Kasumi-1 (cell line): Measurements from ENCODE around the gene FNIP1.
"Not testable (repeated sequence)": the region's sequence is repeated elsewhere in the genome, so short reads cannot be mapped to it uniquely, and the experiment has no call there.

Source experiments
- DNase-seq, 2 experiments: peaks; one replicate each; lab custom pipeline; 2025; lab: John Stamatoyannopoulos, UW

FNIP1 gene

DNA sequence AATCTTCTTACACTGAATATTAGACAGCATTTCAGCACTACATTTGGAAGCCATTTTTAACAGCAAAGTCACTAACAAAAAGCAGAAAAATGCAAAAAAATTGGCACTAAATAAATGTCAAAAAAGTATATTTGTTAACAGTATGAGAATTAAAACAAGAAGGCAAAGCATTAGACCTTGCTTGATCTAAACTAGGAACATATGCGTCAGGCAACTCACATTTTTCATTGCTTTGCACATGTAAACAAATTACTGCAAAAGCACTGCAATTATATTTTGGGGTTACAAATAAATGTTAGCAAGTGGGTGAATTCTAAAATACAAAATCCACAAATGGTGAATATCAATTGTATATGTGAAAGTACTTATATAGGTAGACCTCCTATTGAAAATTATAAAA is 112.8 kb downstream of the FNIP1 start:
- DNase-seq = no peak

GRCh38 chr5:131682826-131683225 is 114.0 kb downstream of the FNIP1 start:
- peak in 1 of 2 experiments; percentile 7 for DNase-seq

GRCh38 chr5:131682175-131682574 is 114.6 kb downstream of the FNIP1 start:
- no peak for DNase-seq

- DNase-seq = no peak
These were observed 116.9 kb downstream of the FNIP1 start for GRCh38 chr5:131679911-131680310.

- not testable (repeated sequence) for DNase-seq
These were observed 118.5 kb downstream of the FNIP1 start for GRCh38 chr5:131678273-131678672.

- DNase-seq = no peak
These were observed 119.7 kb downstream of the FNIP1 start for GRCh38 chr5:131677115-131677514.

DNA sequence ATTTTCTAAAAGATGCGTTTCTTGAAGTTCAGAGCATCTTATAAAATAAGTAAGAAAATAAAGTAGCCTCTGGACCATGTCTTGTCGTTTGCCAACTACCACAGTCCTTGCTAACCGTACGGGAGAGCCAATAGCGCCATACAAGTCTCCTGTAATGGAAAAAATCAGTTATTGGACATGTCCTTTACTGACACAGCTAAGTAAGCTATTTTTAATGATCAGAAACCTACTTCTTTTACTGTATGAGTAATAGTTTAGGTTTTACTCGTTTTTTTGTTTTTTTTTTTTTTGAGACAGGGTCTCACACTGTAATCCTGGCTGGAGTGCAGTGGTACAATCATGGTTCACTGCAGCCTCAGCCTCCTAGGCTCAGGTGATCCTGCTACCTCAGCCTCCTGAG is 124.0 kb downstream of the FNIP1 start:
- DNase-seq = no peak

DNA sequence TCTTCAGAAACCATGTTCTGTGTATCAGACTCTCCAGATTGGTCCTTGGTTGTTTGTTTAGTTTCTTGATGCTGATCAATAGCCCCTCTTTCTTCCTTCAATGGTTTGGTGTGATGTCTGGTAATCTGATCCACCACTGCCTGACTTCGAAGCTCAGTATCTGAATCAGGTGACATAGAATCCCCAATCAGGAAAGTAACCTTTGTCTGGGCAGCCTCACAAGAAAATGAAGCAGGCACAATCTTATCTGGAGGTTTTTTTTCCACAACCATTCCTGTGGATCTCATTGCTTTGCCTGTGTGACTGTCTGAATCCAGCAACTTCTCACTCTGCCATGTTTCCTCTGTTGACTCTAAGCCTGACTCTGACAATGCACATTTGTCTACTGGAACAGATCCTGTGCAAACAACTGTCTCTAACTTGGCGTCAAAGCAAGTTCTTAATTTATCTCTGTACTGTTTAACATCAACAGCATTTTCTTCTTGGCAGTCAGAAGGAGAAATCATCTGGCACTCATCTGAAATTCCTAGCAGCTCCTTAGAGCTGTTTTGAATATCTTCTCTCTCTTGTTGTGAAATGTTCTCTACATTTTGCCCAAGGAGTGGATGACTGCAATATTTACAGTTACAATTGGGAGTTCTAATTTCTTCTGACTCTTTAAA is 124.7 kb downstream of the FNIP1 start:
- DNase-seq = no peak

DNA sequence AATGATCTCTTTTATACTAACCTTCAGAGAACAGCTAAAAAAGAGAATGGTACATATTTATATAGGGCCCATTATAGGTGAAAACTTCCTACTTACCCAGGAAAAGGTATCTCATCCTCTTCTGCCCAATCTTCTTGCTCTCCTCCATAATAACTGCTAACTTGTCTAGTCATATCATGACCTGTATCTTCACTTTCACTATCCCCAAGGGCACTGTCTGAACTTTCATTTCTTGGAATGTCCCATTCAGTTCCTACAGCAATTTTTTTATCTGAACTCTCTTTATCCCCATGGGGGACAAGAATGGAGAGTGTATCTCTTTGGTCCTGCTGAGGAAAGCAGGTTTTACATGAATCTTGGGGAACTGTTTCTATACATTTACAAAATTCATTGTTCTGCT is 125.4 kb downstream of the FNIP1 start:
- no peak for DNase-seq

GRCh38 chr5:131664929-131665328 is 131.9 kb downstream of the FNIP1 start:
- no peak for DNase-seq

GRCh38 chr5:131661933-131662332 is 134.9 kb downstream of the FNIP1 start:
- DNase-seq = no peak

- DNase-seq = no peak
These were observed 137.0 kb downstream of the FNIP1 start for GRCh38 chr5:131659841-131660240.

GRCh38 chr5:131659290-131659689 is 137.5 kb downstream of the FNIP1 start:
- DNase-seq = no peak

GRCh38 chr5:131654776-131655175 is 142.0 kb downstream of the FNIP1 start:
- no peak for DNase-seq

DNA sequence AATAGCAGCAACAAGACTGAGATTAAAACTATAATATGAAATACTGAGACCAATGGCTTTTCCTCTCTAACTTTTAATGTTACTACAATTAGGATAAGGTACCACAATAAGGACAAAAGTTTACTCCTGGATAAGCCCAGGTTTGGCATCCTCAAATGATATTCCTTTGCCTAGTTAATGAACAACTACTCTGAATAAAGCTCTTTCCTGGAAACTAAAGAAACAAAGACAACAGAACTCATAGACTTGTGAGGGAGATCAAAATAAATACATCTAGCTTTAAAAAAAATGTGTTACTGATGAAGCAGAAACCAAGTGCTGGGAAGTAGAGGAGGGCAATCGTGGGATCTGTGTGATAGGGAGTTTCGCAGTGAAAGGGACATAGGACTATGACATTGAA is 142.5 kb downstream of the FNIP1 start:
- no peak for DNase-seq

DNA sequence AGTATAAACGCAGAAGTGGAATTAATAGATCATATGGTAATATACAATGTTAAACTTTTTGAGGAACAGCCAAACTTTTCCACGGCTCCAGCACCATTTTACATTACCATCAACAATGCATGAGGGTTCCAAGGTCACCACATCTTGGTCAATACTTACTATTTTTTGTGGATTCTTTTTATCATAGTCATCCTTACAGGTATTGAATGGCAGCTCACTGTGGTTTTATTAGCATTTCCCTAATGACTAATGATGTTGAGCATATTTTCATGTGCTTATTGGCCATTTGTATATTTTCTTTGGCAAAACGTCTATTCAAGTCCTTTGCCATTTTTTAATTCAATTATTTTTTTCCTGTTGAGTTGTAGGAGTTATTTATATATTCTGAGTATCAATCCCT is 147.7 kb downstream of the FNIP1 start:
- DNase-seq = no peak

DNA sequence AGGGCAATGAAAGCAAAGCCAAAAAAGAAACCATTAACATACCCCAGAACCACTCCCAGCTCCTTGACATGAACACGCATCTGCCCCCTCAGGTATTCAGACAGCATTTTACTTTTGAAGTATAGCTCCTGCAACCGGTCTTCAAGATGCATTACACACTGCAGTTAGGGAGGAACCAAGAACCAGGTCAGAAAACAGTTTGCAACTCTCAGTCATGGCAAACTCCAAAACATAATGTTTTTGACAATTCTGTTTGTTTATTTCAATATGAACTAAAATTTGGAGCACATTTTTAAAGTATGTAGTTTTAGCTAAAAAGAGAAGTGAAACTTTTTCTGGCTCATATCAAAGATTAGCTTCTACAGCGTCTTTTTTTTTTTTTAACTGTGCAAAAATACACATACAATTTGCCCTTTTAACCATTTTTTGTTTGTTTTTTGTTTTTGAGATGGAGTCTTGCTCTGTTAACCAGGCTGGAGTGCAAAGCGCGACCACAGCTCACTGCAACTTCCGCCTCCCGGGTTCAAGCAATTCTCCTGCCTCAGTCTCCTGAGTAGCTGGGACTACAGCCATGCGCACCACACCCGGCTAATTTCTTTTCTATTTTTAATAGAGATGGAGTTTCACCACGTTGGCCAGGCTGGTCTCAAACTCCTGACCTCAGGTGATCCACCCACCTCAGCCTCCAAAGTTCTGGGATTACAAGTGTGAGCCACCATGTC is 149.6 kb downstream of the FNIP1 start:
- DNase-seq = no peak

GRCh38 chr5:131644822-131645221 is 152.0 kb downstream of the FNIP1 start:
- no peak for DNase-seq

DNA sequence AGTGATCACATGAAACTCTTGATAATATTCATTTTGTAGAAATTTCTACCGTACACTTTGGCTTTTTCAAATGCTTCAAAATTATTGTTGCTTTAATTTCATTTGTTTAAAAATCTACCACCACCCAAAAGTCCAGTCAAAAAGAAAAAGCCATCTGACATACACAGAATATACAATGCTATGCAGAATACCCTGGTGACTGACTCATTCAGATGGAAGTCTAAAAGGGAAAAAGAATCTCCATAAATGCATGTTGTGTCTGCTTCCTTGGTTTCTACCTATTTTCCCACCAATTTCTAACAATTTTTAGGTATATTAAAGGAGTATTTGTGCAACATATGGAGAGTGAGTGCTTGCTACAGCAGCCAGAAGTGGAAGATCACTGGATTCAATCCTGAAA is 152.4 kb downstream of the FNIP1 start:
- no peak for DNase-seq

GRCh38 chr5:131641494-131641893 is 155.3 kb downstream of the FNIP1 start:
- DNase-seq = no peak

GRCh38 chr5:131640043-131640856 is 156.6 kb downstream of the FNIP1 start:
- DNase-seq = peak in 1 of 2 experiments; percentile 15

- DNase-seq = no peak
These were observed 157.7 kb downstream of the FNIP1 start for GRCh38 chr5:131639148-131639547.

- no peak for DNase-seq
These were observed 159.1 kb downstream of the FNIP1 start for GRCh38 chr5:131637694-131638093.
